CD4-positive, CD25-positive, alpha-beta regulatory T cell (primary cell): ENCODE measurements around the gene TUFT1. TPM values are rescaled to one million over a fixed set of nuclear protein-coding genes. Genes with fewer than 3 reads are reported as not detected.

Source experiments
- ATAC-seq, 2 donors: fragments of 150-1000 bp; cut with Tn5 transposase; one replicate each; pipeline ENCODE4 v1.10.0; 2021; ENCODE audit warnings: low read depth in 2 of 2, moderate number of reproducible peaks in 2 of 2, moderate library complexity in 1 of 2
- DNase-seq, 3 donors: peaks; one replicate each; pipeline versions ENCODE4 v3.0.0 to v3.0.0-alpha.2; 2012 to 2022; ENCODE audit warnings: mixed read lengths in 1 of 3
- H3K27ac ChIP-seq: one replicate; pipeline ENCODE4 v1.7.0; 2013; ENCODE audit warnings: mild to moderate bottlenecking, low read length; ENCODE audit not compliant: insufficient read depth, poor library complexity, severe bottlenecking
- H3K27me3 ChIP-seq: one replicate; pipeline ENCODE4 v1.7.0; 2013; ENCODE audit warnings: low read length; ENCODE audit not compliant: control insufficient read depth, insufficient read depth
- H3K36me3 ChIP-seq: one replicate; pipeline ENCODE4 v1.7.0; 2013; ENCODE audit warnings: mild to moderate bottlenecking, low read length, moderate library complexity; ENCODE audit not compliant: control insufficient read depth, insufficient read depth
- H3K4me1 ChIP-seq: 2 replicates; pipeline ENCODE4 v1.7.0; 2013; ENCODE audit warnings: mild to moderate bottlenecking, low read length; ENCODE audit not compliant: insufficient read depth, control insufficient read depth, poor library complexity, severe bottlenecking
- H3K4me3 ChIP-seq: one replicate; pipeline ENCODE4 v1.7.0; 2013; ENCODE audit warnings: low read depth, mild to moderate bottlenecking, low read length, moderate library complexity
- H3K9me3 ChIP-seq, 2 experiments: 1 replicate in 1 of 2; 2 replicates in 1 of 2; pipeline ENCODE4 v1.7.0; 2013; ENCODE audit warnings: low read length in 2 of 2, mild to moderate bottlenecking in 1 of 2, moderate library complexity in 1 of 2; ENCODE audit not compliant: control insufficient read depth in 2 of 2
- H3K27ac Mint-ChIP-seq, 3 donors: one replicate each; pipeline ENCODE4 v1.8.0; 2020 to 2022; ENCODE audit warnings: mild to moderate bottlenecking in 3 of 3, mixed read lengths in 3 of 3, moderate library complexity in 2 of 3
- H3K27me3 Mint-ChIP-seq: one replicate; pipeline ENCODE4 v1.8.0; 2022; ENCODE audit warnings: mild to moderate bottlenecking, mixed read lengths
- H3K36me3 Mint-ChIP-seq: one replicate; pipeline ENCODE4 v1.8.0; 2020; ENCODE audit warnings: mixed read lengths
- H3K4me1 Mint-ChIP-seq, 4 donors: one replicate each; pipeline ENCODE4 v1.8.0; 2020 to 2022; ENCODE audit warnings: mixed read lengths in 4 of 4, mild to moderate bottlenecking in 1 of 4
- H3K4me3 Mint-ChIP-seq, 4 donors: one replicate each; pipeline ENCODE4 v1.8.0; 2020 to 2022; ENCODE audit warnings: mild to moderate bottlenecking in 4 of 4, mixed read lengths in 4 of 4, moderate library complexity in 3 of 4
- H3K9me3 Mint-ChIP-seq, 7 donors: one replicate each; pipeline ENCODE4 v1.8.0; 2020 to 2022; ENCODE audit warnings: mixed read lengths in 7 of 7, mild to moderate bottlenecking in 3 of 7, moderate library complexity in 2 of 7
- polyA plus RNA-seq, 4 donors: library from polyadenylated mRNA; unstranded; fragments of 300-500 nt; fragmentation: Illumina TruSeq; gene quantifications; one replicate each; pipeline ENCODE4 v1.2.3, GENCODE V29; 2021
- total RNA-seq: library from RNA; stranded (reverse); gene quantifications from one replicate; pipeline ENCODE4 v1.2.3, GENCODE V29; 2022

TUFT1 gene
- total and polyA plus RNA-seq, 5 donors from 2014 or later: 10.2 to 13.6 (median 13.3) TPM

DNA sequence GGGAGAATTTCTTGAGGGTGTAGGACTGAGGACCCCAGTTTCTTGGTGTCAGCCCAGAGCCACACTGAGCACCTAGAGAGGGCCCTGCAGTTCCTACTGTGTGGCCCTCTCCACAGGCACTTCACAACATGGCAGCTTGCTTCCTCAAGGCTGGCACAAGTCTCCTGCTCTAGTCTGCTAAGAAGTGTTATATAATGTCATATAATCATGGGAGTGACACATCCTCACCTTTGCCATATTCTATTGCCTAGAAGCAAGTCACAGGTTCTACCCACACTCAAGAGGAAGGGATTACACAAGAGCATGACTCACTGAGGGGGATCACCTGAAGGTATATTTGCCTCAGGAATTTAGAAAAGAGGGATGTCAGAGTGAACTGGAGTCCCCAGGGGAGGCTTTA lies 66.3 kb downstream of the TUFT1 start:
- H3K4me1 Mint-ChIP-seq: peaks cover under 1 to 3% (median 1%) of the 10 kb centered on the region in 4 donors
- H3K4me3 Mint-ChIP-seq: peak overlapping the region in 1 of 4 donors; percentile 30
- peaks cover 36% of the 10 kb centered on the region for H3K27me3 Mint-ChIP-seq
- H3K27me3 ChIP-seq: peaks cover 2% of the 10 kb centered on the region
- no peak overlapping the region for H3K4me3 ChIP-seq
- H3K36me3 Mint-ChIP-seq: no peaks in the 10 kb centered on the region
- no peaks in the 10 kb centered on the region for H3K4me1 ChIP-seq
- H3K27ac Mint-ChIP-seq: no peak overlapping the region
- no peaks in the 10 kb centered on the region for H3K9me3 Mint-ChIP-seq
- H3K9me3 ChIP-seq: no peaks in the 10 kb centered on the region
- no peaks in the 10 kb centered on the region for H3K36me3 ChIP-seq
- H3K27ac ChIP-seq: no peak overlapping the region
- DNase-seq: no peak
- ATAC-seq: no peak

DNA sequence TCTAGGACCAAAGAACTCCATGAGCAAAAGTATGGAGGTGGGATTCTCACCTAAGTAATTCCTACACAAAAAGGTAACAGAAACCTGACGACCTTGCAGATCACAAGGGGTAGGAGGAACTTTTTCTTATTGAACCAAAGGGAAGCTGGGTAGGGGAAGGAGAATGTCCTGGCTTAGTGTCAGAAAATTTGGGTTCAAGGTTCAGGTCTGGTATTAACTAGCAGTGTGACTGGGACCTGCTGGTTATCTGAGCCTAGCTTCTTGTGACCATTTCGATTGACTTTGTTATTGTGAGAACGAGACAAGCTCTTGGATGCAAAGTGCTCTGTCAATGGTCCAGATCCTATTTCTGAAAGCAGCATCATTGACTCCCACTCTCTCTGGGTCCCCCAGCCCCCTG lies 66.7 kb downstream of the TUFT1 start:
- Mint-ChIP-seq H3K9me3 (no peaks in the 10 kb centered on the region), H3K27me3 (peaks cover 41% of the 10 kb centered on the region), H3K4me3 (peak overlapping the region in 1 of 4 donors; percentile 30), H3K36me3 (no peaks in the 10 kb centered on the region), H3K27ac (no peak overlapping the region), H3K4me1 (peaks cover 5 to 7% (median 6%) of the 10 kb centered on the region in 4 donors)
- Histone ChIP-seq H3K27ac (no peak overlapping the region), H3K9me3 (no peaks in the 10 kb centered on the region), H3K4me3 (no peak overlapping the region), H3K27me3 (peaks cover 2% of the 10 kb centered on the region), H3K4me1 (no peaks in the 10 kb centered on the region), H3K36me3 (no peaks in the 10 kb centered on the region)
- DNase-seq: no peak
- ATAC-seq: no peak

DNA sequence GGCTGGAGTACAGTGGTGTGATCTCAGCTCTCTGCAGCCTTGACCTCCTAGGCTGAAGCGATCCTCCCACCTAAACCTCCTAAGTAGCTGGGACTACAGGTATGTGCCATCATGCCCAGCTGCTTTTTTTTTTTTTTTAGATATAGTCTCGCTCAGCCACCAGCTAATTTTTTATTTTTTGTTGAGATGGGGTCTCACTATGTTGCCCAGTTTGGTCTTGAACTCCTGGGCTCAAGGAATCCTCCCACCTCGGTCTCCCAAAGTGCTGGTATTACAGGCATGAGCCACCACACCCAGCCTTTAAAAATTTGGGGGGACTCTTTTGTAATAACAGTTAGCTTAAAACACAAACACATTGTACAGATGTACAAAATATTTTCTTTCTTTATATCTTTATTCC lies 70.0 kb downstream of the TUFT1 start:
- Mint-ChIP-seq H3K4me1 (peaks cover 14 to 29% (median 21%) of the 10 kb centered on the region in 4 donors), H3K4me3 (no peak overlapping the region), H3K27ac (no peak overlapping the region), H3K36me3 (no peaks in the 10 kb centered on the region), H3K27me3 (peaks cover 23% of the 10 kb centered on the region), H3K9me3 (peaks cover 0 to 2% (median 0%) of the 10 kb centered on the region in 7 donors)
- Histone ChIP-seq H3K4me3 (no peak overlapping the region), H3K4me1 (peaks cover 15% of the 10 kb centered on the region), H3K9me3 (no peaks in the 10 kb centered on the region), H3K36me3 (no peaks in the 10 kb centered on the region), H3K27me3 (no peaks in the 10 kb centered on the region), H3K27ac (no peak overlapping the region)
- ATAC-seq (no peak), DNase-seq (no peak)

DNA sequence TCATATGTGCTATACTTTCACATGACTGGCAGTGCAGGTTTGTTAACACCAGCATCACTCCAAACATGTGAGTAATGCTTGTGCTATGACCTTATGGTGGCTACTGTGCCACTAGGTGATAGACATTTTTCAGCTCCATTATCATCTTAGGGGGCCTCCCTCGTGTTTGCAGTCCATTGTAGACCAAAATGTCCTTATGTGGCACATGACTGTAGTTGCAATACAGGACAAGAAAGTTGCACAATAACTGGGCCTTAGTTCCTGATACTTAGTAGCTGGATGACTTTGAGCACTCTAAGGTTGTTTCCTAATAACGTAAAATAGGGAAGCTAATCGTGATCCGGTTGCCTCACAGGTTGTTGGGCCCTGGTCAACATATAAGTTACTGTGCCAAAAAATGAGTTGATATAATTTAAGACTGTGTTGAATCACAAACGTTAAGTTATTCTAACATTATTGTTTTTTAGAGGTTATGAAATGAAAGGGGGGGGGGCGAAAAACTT lies 71.2 kb downstream of the TUFT1 start:
- Histone ChIP-seq H3K4me3 (no peak overlapping the region), H3K9me3 (no peaks in the 10 kb centered on the region), H3K4me1 (peaks cover 15% of the 10 kb centered on the region), H3K27me3 (no peaks in the 10 kb centered on the region), H3K36me3 (no peaks in the 10 kb centered on the region), H3K27ac (peak overlapping the region; percentile 82)
- H3K36me3 Mint-ChIP-seq: no peaks in the 10 kb centered on the region
- peaks cover 0 to 2% (median 0%) of the 10 kb centered on the region in 7 donors for H3K9me3 Mint-ChIP-seq
- peaks cover 22 to 41% (median 31%) of the 10 kb centered on the region in 4 donors for H3K4me1 Mint-ChIP-seq
- no peak for ATAC-seq
- H3K4me3 Mint-ChIP-seq: peak overlapping the region; percentile 93 to 98 (median 96)
- peaks cover 20% of the 10 kb centered on the region for H3K27me3 Mint-ChIP-seq
- peak overlapping the region in 2 of 3 donors; percentile 82 to 95 for H3K27ac Mint-ChIP-seq
- DNase-seq: peak in 1 of 3 donors; percentile 8

DNA sequence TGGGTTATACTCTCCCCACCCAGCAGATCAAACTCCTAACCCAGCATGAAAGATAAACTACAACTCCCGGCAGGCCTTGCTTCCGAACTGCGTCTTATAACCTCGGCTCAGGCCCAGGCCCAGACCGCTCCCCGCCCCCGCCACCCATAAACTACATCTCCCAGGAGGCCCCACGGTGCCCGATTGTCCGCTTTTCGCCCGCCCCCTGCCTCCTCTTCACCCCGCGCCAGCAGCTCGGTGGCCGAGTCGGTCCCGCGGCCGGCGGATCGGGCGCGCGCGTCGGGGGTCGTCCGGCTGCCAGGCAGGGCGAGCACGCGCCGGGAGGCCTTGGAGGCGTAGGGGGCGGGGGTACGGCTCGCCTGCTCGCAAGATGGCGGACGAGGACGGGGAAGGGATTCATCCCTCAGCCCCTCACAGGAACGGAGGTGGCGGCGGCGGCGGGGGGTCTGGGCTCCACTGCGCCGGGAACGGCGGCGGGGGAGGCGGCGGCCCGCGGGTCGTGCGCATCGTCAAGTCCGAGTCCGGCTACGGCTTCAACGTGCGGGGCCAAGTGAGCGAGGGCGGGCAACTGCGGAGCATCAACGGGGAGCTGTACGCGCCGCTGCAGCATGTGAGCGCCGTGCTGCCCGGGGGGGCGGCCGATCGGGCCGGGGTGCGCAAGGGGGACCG lies 71.9 kb downstream of the TUFT1 start, which contains the start of gene SNX27:
Gene SNX27 (plus strand): TSS at position 219 of the 669 bp plus-strand sequence. CDS start 152 bp downstream, at position 371.
- Mint-ChIP-seq H3K36me3 (no peaks in the 10 kb centered on the region), H3K4me1 (peaks cover 28 to 47% (median 37%) of the 10 kb centered on the region in 4 donors), H3K27me3 (peaks cover 16% of the 10 kb centered on the region), H3K27ac (peak within 1 kb of the TSS; percentile 92 to 95 (median 95)), H3K4me3 (peak within 1 kb of the TSS; percentile 93 to 98 (median 96)), H3K9me3 (peaks cover 0 to 2% (median 0%) of the 10 kb centered on the region in 7 donors)
- no peaks in the 10 kb centered on the region for H3K9me3 ChIP-seq
- peaks cover 15% of the 10 kb centered on the region for H3K4me1 ChIP-seq
- DNase-seq (peak; percentile 87 to 94 (median 88)), ATAC-seq (peak; percentile 97 to 98)
- no peaks in the 10 kb centered on the region for H3K27me3 ChIP-seq
- H3K27ac ChIP-seq: peak within 1 kb of the TSS; percentile 82
- H3K36me3 ChIP-seq: no peaks in the 10 kb centered on the region
- peak within 1 kb of the TSS; percentile 83 for H3K4me3 ChIP-seq

DNA sequence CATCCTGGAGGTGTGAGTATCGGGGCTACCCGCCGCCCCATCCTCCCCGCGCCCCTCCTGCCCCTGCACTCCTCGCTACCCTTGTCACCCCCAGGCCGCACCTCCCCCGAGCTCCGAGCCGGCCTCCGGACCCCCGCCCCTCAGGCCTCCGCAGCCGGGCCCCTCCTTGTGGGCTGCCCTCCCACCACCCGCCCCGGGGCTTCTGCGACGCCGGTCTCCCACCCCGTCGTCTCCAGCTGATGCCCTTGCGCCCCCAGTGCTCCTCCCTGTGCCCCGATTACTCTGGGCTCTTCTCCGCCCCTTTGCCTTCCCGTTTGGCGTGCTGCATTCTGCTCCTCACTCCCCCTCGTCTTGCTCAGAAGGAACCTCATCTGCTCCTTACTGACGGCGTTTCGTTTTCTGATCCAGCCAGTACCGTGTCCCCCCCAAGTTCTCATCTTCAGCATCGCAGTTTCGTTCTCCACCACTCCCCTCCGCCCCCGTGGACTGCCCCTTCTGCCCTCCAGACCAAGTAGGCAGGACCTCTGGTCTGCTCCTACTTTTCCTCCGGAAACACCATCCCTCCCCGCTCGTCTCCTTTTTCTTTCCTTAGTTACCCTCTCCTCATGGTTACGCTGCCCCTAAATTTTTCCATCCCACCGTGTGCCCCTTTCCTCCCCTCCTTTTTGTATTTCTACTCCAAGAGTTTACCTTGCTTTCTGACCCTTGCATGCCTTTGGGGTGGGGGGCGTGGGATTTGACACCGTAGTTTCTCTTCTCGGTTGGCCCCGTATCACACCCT lies 72.6 kb downstream of the TUFT1 start:
- peaks cover 28 to 50% (median 37%) of the 10 kb centered on the region in 4 donors for H3K4me1 Mint-ChIP-seq
- DNase-seq (peak in 2 of 3 donors; percentile 9 to 35), ATAC-seq (no peak)

DNA sequence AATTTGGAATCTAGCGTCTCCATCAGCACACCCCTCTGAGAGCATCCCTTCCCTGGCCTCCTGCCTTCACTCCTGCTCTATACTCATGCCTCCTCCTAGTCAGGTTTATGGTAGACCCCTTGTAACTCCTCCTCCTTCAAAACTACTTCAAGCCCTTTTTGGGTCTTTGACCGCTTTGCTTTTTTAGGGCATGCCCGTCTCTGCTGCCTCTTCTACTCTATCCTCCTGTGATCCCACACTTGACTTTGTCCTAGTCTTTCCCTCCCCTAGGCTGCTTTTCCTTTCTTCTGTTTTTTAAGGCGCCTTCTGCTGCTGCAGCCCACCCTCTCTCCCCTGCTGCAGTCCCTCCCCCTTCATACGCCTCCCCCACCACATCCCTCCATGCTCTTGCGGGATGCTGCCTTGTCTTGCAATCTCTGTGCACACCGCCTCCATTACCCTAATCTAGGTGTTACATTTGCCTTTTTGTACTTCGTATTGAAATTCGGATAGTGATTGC lies 73.2 kb downstream of the TUFT1 start:
- DNase-seq: no peak
- no peak for ATAC-seq
- H3K27ac ChIP-seq: no peak overlapping the region
- H3K36me3 Mint-ChIP-seq: no peaks in the 10 kb centered on the region
- peak overlapping the region; percentile 83 for H3K4me3 ChIP-seq
- H3K27me3 Mint-ChIP-seq: peaks cover 16% of the 10 kb centered on the region
- H3K9me3 ChIP-seq: no peaks in the 10 kb centered on the region
- H3K4me1 ChIP-seq: peaks cover 15% of the 10 kb centered on the region
- H3K36me3 ChIP-seq: no peaks in the 10 kb centered on the region
- peaks cover 33 to 55% (median 42%) of the 10 kb centered on the region in 4 donors for H3K4me1 Mint-ChIP-seq
- peak overlapping the region; percentile 86 to 98 (median 94) for H3K4me3 Mint-ChIP-seq
- no peaks in the 10 kb centered on the region for H3K27me3 ChIP-seq
- H3K27ac Mint-ChIP-seq: peak overlapping the region in 2 of 3 donors; percentile 92 to 95
- peaks cover 0 to 2% (median 0%) of the 10 kb centered on the region in 7 donors for H3K9me3 Mint-ChIP-seq

More for the DNA sequence above, 72.6 kb downstream of the TUFT1 start:
- Histone ChIP-seq H3K27ac (peak overlapping the region; percentile 82), H3K27me3 (no peaks in the 10 kb centered on the region), H3K9me3 (no peaks in the 10 kb centered on the region), H3K4me3 (peak overlapping the region; percentile 83), H3K4me1 (peaks cover 15% of the 10 kb centered on the region), H3K36me3 (no peaks in the 10 kb centered on the region)
- Mint-ChIP-seq H3K27ac (peak overlapping the region; percentile 92 to 95 (median 95)), H3K4me3 (peak overlapping the region; percentile 86 to 98 (median 94)), H3K36me3 (no peaks in the 10 kb centered on the region), H3K27me3 (peaks cover 16% of the 10 kb centered on the region), H3K9me3 (peaks cover 0 to 2% (median 0%) of the 10 kb centered on the region in 7 donors)
